Lower leg skin (tissue), 4 donors: ENCODE data around the gene LYRM4. TPM values are rescaled to one million over a fixed set of nuclear protein-coding genes. Genes with fewer than 3 reads are reported as not detected.

ENCODE experiments used
- DNase-seq, 2 donors: peaks; one replicate each; pipeline ENCODE4 v3.0.0-alpha.2; 2019; ENCODE audit warnings: low spot score in 2 of 2
- H3K4me3 ChIP-seq: fragments of 200-600 bp; sonication (generic); 2 replicates; pipeline ENCODE4 v1.5.1; 2017; ENCODE audit warnings: mild to moderate bottlenecking, low read depth; ENCODE audit not compliant: poor library complexity, severe bottlenecking
- CTCF ChIP-seq, 3 donors: fragments of 450-650 bp; IDR thresholded peaks; one replicate each; pipeline ENCODE4 v1.5.1; 2016; ENCODE audit warnings: antibody characterized with exemption in 3 of 3, mild to moderate bottlenecking in 3 of 3, moderate library complexity in 2 of 3
- POLR2A ChIP-seq, 2 donors: fragments of 450-650 bp; IDR thresholded peaks; one replicate each; pipeline ENCODE4 v1.6.1; 2016 to 2017; ENCODE audit warnings: antibody characterized with exemption in 2 of 2, mild to moderate bottlenecking in 1 of 2, moderate library complexity in 1 of 2
- WGBS, 2 donors: methylation state at CpG; one replicate each; pipeline ENCODE4 v1.1.5; 2018; 5-methylcytosine and 5-hydroxymethylcytosine counted together
- intact Hi-C: fragments of 100-400 bp; cut with DNase I; formaldehyde crosslinking; loops from one replicate; pipeline ENCODE4 v1.15.0; 2023; ENCODE audit warnings: low total_unique reads
- total RNA-seq, 4 donors: library from RNA; depleted of rRNA; stranded (reverse); fragments of >200 nt; gene quantifications; one replicate each; pipeline ENCODE4 v1.1.0, GENCODE V29; 2016

LYRM4 gene
- total RNA-seq, 4 donors from 2014 or later: 14.4 to 20.8 (median 20.4) TPM

GRCh38 chr6:5257400-5257799, 3.4 kb downstream of the LYRM4 start:
- no peak for TF ChIP-seq CTCF (IDR thresholded peaks at IDR 0.05)
- no peak for TF ChIP-seq POLR2A (IDR thresholded peaks at IDR 0.05)
- intact Hi-C loops: no loop called here
- no peak for DNase-seq
- no peak overlapping the region for H3K4me3 ChIP-seq
- 98 to 99% methylated on average over 8 of the region's 8 CpGs for WGBS, 2 donors

- H3K4me3 ChIP-seq: no peak overlapping the region
- TF ChIP-seq CTCF (IDR thresholded peaks at IDR 0.05): no peak
- no peak for TF ChIP-seq POLR2A (IDR thresholded peaks at IDR 0.05)
- no peak for DNase-seq
- intact Hi-C loops: no loop called here
- WGBS, 2 donors: 94 to 96% methylated on average over 3 of the region's 3 CpGs
Observed at GRCh38 chr6:5256952-5257351, 3.8 kb downstream of the LYRM4 start.

- intact Hi-C loops: no loop called here
- H3K4me3 ChIP-seq: no peak overlapping the region
- TF ChIP-seq POLR2A (IDR thresholded peaks at IDR 0.05): no peak
- TF ChIP-seq CTCF (IDR thresholded peaks at IDR 0.05): no peak
- DNase-seq: no peak
- 85 to 87% methylated on average over 4 of the region's 4 CpGs for WGBS, 2 donors
Observed at GRCh38 chr6:5250911-5251310, 9.8 kb downstream of the LYRM4 start.

DNA sequence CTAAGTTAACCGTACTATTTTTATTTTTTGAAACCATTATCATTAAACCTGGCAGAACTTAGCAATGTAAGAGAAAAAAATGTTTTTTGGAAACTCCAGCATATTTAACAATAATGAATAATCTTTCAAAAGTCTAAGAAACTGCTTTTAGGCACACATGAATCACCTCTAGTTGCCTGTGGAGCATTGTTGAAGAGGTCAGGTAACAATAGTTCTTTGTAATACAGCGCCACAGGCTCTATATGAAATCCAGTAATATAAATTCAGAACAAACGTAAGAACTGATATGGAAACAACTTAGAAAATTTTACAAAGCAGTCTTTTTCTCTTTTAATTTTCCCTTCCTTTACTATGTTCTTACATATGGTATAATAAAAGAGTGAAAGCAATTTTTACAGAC, 10.3 kb downstream of the LYRM4 start:
- intact Hi-C loops: no loop called here
- H3K4me3 ChIP-seq: no peak overlapping the region
- TF ChIP-seq POLR2A (IDR thresholded peaks at IDR 0.05): no peak
- TF ChIP-seq CTCF (IDR thresholded peaks at IDR 0.05): no peak
- no peak for DNase-seq
- 85% methylated on average over 3 of the region's 3 CpGs for WGBS, 2 donors

DNA sequence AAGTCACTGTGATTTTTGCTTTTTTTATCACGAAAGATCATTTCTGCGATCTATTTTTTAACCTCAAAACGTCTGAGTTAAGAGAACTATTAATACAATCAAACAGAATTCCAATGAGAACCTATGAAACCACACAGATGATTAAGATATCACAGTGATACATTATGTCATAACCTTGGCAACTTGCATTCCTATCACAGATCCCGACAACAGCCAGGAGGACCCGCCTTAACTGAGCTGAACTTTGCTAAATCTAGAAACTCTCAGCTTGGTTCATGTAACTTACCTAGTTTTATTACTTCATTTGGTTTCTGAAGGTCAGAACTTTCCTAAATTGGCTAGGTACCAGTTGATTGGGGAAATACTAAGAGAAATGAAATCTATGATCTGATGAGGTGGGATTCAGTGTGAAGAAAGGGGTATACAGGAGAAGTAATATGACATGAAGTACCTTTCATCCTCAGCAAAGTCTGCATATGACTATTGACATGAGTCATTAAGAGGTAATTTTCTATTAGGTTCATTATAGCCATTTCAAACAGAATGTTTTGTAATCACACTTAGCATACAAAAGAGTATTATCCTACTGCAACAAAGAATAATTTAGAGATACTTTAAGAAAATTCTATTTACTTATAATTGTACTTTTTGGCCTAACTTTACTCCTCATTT, 11.2 kb downstream of the LYRM4 start:
- WGBS, 2 donors: 62 to 80% methylated on average over 5 of the region's 5 CpGs
- H3K4me3 ChIP-seq: no peak overlapping the region
- intact Hi-C loops: no loop called here
- TF ChIP-seq CTCF (IDR thresholded peaks at IDR 0.05) (no peak), POLR2A (IDR thresholded peaks at IDR 0.05) (no peak)
- DNase-seq: no peak
